ENCODE data around the gene CAMK2B. TPM values are rescaled to one million over a fixed set of nuclear protein-coding genes. Genes with fewer than 3 reads are reported as not detected.

The CAMK2B gene
- total RNA-seq, 4 donors from 2014 or later = 0.50 to 2.0 (median 1.2) TPM

- 45% methylated on average over 7 of the region's 11 CpGs for WGBS
- H3K27ac ChIP-seq (replicated peaks in 1 of 4) = no peak overlapping the region
- H3K4me1 ChIP-seq = peaks cover 14 to 50% (median 17%) of the 10 kb centered on the region in 4 donors
- no peaks in the 10 kb centered on the region for H3K9me3 ChIP-seq
- H3K27me3 ChIP-seq = peaks cover 0 to 13% (median 0%) of the 10 kb centered on the region in 4 donors
- no peak for DNase-seq (ENCODE audit: extremely low spot score)
- intact Hi-C loops (cut with DNase I) = no loop called here
- H3K4me3 ChIP-seq = no peak overlapping the region
- TF ChIP-seq POLR2A (IDR thresholded peaks at IDR 0.05; ENCODE audit: low read depth) = no peak
- TF ChIP-seq EP300 (IDR thresholded peaks at IDR 0.05) = no peak
- TF ChIP-seq CTCF (IDR thresholded peaks at IDR 0.05) = no peak
- no peaks in the 10 kb centered on the region for H3K36me3 ChIP-seq
Observed at GRCh38 chr7:44264221-44264931, 61.0 kb downstream of the CAMK2B start.

- TF ChIP-seq EP300 (IDR thresholded peaks at IDR 0.05) (no peak), POLR2A (IDR thresholded peaks at IDR 0.05; ENCODE audit: low read depth) (no peak), POLR2AphosphoS5 (IDR thresholded peaks at IDR 0.05) (no peak), CTCF (IDR thresholded peaks at IDR 0.05) (no peak)
- no peaks in the 10 kb centered on the region for H3K36me3 ChIP-seq
- 86% methylated on average over 14 of the region's 20 CpGs for WGBS
- peaks cover 0 to 8% (median 0%) of the 10 kb centered on the region in 4 donors for H3K27me3 ChIP-seq
- H3K9me3 ChIP-seq = no peaks in the 10 kb centered on the region
- DNase-seq (ENCODE audit: extremely low spot score) = no peak
- intact Hi-C loops (cut with DNase I) = no loop called here
- H3K4me1 ChIP-seq = peaks cover 23 to 52% (median 26%) of the 10 kb centered on the region in 4 donors
- H3K27ac ChIP-seq (replicated peaks in 1 of 4) = no peak overlapping the region
- no peak overlapping the region for H3K4me3 ChIP-seq
Observed at GRCh38 chr7:44263326-44264082, 61.9 kb downstream of the CAMK2B start.

GRCh38 chr7:44262031-44262430, 63.4 kb downstream of the CAMK2B start:
- WGBS = 92% methylated on average over 2 of the region's 9 CpGs
- Histone ChIP-seq H3K27ac (replicated peaks in 1 of 4) (no peak overlapping the region), H3K4me3 (no peak overlapping the region), H3K27me3 (peaks cover 0 to 8% (median 0%) of the 10 kb centered on the region in 4 donors), H3K9me3 (no peaks in the 10 kb centered on the region), H3K4me1 (peaks cover 37 to 67% (median 41%) of the 10 kb centered on the region in 4 donors), H3K36me3 (no peaks in the 10 kb centered on the region)
- intact Hi-C loops (cut with DNase I) = no loop called here
- DNase-seq (ENCODE audit: extremely low spot score) = no peak
- TF ChIP-seq CTCF (IDR thresholded peaks at IDR 0.05) (no peak), POLR2A (IDR thresholded peaks at IDR 0.05; ENCODE audit: low read depth) (no peak), EP300 (IDR thresholded peaks at IDR 0.05) (no peak), POLR2AphosphoS5 (IDR thresholded peaks at IDR 0.05) (no peak)

GRCh38 chr7:44261240-44261639, 64.2 kb downstream of the CAMK2B start:
- 87% methylated on average over 5 of the region's 5 CpGs for WGBS
- TF ChIP-seq EP300 (IDR thresholded peaks at IDR 0.05) (no peak), CTCF (IDR thresholded peaks at IDR 0.05) (no peak), POLR2A (IDR thresholded peaks at IDR 0.05; ENCODE audit: low read depth) (no peak), POLR2AphosphoS5 (IDR thresholded peaks at IDR 0.05) (no peak)
- no peak for DNase-seq (ENCODE audit: extremely low spot score)
- intact Hi-C loops (cut with DNase I) = no loop called here
- Histone ChIP-seq H3K27me3 (peaks cover 0 to 4% (median 0%) of the 10 kb centered on the region in 4 donors), H3K36me3 (no peaks in the 10 kb centered on the region), H3K27ac (replicated peaks in 1 of 4) (no peak overlapping the region), H3K4me1 (peaks cover 40 to 74% (median 45%) of the 10 kb centered on the region in 4 donors), H3K4me3 (no peak overlapping the region), H3K9me3 (no peaks in the 10 kb centered on the region)
